HG03342 (cell line): ENCODE data around the gene TOM1L2.

Experiments used
- ATAC-seq: cut with Tn5 transposase; IDR thresholded peaks from one replicate; pipeline ENCODE4 v1.9.1; 2021; ENCODE audit warnings: mild to moderate bottlenecking, moderate library complexity; ENCODE audit not compliant: unreplicated experiment

The TOM1L2 gene

DNA sequence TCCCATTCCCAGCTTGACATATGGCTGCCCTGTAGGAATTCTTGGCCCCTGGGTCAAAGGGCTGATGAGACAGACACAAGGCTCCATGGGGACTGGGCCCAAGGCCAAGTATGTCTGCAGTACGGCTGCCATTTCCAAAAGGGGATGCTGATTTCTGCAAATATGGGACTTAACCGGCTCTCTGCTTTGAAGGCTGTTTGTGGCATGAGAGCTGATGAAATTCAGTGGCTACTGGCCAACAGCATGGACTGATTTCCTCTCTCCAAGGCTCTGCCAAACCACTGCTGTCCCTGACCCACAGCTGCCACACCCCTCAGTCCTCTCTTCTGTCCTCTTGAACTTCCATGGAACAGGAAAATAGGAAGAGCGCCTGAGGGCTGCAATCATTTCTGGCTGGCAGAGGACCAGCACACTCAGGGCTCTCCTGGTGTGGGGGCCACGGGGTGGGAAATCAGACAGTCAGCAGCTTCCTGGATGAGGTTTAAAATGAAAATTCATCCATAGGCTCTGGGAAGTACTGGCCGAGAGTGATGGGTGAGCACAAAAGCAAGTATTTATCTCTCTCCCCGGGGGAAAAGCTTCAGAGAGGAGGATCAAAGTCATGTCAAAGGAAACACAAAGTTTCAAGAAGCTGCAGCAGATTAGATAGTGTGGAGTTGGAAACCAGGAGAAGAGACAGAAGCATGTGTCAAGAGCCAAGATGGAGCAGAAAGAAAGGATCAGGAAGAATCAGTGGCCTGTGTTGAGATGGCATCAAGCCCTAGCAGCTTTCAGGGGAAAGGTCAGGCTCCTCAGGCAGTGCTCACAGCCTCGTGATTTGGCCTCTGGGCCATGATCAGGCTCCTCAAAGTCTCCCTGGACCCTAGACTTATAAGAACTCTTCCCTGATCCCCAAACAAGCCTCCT, 71.3 kb downstream of the TOM1L2 start:
- ATAC-seq: no peak

GRCh38 chr17:17899486-17899885, 72.7 kb downstream of the TOM1L2 start:
- ATAC-seq: no peak

DNA sequence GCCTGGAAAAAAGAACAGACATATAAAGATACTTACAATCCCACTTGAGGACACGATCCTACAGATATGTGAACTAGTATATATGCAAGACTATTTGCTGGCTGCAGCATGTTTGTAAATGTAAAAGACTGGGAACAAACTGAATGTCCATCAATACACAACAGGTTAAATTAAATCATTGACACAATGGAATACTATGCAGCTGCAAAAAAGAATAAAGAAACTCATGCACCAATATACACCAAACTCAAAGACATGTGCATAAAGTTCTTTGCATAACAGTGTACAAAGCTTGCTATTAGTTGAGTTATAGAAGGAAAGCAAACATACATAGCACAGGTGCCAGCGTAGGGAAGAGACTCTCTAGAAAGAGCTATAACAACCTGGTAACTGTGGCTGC, 73.5 kb downstream of the TOM1L2 start:
- ATAC-seq: no peak

DNA sequence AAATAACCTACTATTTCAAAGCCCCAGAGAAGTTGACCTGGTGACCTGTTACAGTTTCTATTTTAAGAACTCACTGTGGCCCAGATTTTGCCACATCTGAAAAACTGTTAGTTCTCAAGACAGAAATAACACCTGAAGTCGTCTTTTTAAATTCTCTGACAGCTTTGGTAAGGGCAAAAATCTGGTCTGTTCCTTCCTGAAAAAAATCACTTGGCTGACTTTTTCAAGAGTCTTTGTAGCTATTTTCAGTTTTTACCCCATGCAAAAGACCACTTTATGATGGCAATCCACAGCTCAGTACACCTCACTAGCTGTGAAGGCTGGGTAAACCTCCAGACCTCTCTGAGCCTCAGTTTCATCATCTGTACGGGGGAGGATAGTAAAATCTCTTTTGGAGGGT, 74.8 kb downstream of the TOM1L2 start:
- ATAC-seq: no peak

GRCh38 chr17:17896746-17897145, 75.5 kb downstream of the TOM1L2 start:
- ATAC-seq: no peak

DNA sequence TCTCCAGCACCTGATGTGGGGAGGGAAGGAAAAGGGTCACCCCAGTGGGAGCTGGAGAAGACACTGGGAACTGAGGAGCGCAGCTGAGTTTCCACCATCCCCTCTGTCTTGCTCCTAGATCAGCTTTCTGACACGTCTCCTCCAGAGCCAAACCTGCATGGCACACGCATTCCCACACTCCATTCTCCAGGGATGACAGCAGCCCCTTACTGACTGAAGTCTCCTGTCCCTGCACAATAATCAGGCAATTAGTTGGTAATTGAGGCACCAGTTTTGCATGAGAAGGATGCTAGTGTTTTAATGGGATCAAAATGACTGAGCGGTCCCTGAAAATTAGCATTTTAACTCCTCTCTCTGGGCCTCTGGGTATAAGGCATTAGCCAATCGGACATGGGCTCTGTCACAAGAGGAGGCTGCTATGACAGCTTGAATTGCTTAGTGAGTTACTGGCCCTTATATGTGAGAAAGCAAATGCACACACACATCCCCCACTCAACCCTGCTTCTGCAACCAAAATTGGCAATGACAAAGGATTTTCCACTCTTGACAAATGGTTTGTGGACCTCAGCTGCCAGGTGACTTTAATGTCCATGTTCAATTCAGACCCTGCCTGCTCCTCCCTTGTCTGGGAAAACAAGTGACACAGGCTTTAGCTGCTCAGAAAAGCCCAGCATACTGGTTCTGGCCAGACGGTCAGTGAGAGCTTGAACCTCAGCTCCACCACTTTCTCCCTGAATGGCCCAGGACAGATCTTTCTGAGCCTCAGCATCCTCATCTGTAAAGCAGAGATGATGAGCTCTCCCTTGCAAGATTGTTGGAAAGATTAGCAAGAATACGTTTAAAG, 78.2 kb downstream of the TOM1L2 start:
- ATAC-seq: no peak

DNA sequence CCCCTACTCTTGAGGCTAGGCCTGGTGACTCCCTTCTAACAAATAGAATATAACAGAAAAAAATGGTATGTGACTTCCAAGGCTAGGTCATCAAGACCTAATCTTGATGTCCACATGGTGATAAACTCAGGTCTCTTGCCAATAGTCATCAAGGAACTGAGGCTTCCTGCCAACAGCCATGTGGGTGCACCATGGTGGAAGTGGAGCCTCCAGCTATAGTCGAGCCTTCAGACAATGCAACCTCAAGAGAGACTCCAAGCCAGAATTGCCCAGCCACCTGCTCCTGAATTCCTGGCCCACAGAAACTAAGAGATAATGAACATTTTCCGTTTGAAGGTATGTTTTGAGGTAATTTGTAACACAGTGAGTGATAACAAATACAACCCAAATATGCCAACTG, 79.5 kb downstream of the TOM1L2 start:
- ATAC-seq: no peak

DNA sequence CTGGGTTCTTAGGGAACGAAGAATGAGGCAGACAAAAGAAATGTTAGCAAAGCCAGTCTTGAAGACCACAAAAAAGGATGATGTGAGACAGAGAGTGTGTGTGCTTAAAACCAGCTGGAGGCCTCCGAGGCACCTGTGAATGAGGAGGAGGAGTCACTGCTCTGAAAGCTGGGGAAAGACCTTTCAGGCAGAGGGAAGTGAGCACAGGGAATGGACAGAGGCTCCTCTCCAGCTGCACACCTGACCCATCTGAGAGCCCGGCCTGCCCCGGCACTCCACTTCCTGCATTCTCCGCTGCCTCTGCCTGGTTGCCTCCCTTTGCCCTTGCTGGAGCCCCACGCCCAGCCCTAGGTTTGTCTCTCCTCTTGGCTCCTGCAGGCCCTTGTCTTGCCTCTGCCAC, 80.2 kb downstream of the TOM1L2 start:
- ATAC-seq: no peak

- no peak for ATAC-seq
Measured at GRCh38 chr17:17890773-17891759, 81.1 kb downstream of the TOM1L2 start.

DNA sequence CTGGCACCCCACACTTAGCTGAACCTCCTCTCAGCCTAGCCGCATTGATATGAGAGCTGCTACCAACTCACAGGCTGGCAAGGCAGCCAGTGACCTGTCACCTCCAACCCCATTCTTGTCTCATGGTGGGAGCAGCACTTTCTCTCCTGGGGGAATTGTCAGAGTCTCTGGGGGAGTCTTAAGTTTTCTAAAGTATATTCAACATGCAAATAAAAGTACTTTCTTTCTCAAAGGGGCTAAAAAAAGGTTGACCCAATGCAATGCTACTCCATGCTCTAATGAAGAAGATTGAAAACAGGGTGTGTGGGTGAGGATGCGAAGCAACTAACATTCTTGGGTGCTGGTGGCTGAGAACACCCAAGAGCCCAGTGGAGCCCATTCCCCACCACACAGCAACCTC, 82.3 kb downstream of the TOM1L2 start:
- ATAC-seq: no peak

DNA sequence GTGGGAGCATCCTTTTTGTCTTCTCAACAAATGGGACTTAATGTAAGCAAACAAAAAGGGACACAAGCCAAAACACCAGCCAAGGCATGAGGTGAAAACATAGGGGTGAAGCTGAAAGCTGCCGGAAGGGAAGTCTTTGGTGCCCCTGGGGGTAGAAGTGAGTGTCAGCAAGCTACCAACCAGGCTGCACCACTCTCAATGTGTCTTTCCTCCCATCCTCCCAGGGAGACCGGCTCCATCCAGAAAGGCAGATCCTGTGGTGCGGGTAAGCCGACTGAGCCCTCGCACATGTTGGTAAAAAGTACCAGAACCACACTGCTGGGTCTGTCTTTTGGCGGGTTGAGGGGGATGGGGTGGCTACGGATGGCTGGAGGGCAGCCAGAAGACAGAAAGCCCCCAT, 83.4 kb downstream of the TOM1L2 start:
- no peak for ATAC-seq

DNA sequence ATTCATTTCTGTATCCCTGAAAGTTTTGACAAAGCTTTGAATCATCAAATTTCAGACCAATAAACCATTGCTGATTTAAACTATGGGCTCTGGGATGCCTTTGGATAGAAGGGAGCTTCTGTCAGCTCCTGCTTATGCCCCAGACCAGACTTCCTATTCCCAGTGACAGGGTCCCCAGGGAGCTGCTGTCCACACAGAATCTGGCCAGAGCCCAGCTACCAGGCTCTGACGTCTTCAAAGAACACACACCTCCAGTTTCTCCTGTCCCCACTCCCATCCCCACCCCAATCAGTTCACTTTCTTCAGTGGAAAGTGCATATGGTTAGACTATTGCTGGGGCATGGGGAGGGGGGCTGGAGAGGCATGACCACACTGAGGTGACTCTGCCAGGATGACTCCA, 83.8 kb downstream of the TOM1L2 start:
- no peak for ATAC-seq

DNA sequence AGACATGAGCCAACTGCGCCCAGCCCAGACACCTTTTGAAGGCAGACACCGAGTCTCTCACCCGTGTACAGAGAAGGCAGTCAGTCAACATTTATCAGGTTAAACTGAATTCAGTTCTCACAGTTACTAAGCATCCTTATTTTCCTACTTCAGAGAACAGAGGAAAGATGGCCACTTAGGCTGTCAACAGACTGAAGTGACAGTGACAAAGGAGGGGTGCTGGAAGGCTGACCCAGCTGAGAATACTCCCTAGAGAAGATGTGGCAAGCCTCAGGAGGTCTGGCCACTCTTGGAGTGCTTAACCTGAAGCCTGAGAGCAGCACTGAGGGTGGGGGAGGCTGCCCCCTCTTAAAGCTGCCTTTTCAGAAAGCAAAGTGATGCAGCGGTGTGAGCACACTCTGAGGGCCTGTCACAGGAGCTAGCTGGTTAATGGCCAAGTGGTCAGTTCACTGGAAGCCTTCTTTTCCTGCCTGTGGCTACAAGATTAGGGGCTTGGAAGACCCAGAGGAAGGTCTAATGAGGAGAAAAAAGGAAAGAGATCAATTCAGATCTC, 84.4 kb downstream of the TOM1L2 start:
- no peak for ATAC-seq

- ATAC-seq: no peak
Measured at GRCh38 chr17:17886726-17887125, 85.5 kb downstream of the TOM1L2 start.

DNA sequence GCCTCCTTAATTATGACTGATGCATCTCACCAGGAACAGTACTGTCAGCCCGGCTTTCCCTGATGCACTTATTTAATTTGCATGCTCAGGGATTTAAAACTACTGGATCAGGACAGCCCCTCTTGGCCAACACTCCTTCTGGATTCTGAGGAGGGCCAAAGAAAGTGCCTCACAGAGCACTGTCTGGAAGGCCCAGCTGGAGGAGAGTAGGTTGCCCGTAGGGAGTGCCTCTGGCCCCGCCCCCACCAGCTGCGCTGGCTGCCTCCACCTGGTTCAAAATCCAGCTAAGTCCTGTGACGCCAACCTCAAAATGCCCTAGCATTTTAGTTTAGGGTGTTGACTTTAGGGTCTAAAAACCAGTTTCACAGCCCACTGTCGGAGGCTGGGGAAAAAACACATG, 86.0 kb downstream of the TOM1L2 start:
- no peak for ATAC-seq

GRCh38 chr17:17884391-17885357, 87.5 kb downstream of the TOM1L2 start:
- ATAC-seq: no peak

- ATAC-seq: no peak
Measured at GRCh38 chr17:17883801-17884200, 88.4 kb downstream of the TOM1L2 start.

DNA sequence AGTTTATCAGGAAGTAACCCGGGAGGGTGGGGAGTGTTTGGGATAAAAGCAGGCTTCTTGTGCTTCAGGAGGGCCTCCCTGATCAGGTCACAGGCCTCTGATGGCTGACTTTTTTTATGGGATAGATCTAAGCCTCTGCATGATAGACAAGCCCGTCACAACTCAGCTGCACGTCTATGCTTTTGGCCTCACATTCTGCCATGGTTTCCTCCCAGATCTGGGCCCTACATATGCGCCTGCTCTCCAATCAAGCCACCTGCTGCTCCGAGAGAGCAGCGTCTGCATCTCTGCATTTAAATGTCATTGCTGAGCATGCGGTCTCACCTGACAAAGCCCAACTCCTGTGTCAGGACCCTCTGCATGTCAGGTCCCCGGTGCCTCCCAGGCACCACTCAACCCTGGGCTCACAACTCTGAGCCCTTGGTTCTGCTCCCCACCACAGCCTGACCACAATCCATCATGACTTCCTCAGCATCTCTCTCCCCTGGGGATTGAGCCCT, 90.1 kb downstream of the TOM1L2 start:
- no peak for ATAC-seq

DNA sequence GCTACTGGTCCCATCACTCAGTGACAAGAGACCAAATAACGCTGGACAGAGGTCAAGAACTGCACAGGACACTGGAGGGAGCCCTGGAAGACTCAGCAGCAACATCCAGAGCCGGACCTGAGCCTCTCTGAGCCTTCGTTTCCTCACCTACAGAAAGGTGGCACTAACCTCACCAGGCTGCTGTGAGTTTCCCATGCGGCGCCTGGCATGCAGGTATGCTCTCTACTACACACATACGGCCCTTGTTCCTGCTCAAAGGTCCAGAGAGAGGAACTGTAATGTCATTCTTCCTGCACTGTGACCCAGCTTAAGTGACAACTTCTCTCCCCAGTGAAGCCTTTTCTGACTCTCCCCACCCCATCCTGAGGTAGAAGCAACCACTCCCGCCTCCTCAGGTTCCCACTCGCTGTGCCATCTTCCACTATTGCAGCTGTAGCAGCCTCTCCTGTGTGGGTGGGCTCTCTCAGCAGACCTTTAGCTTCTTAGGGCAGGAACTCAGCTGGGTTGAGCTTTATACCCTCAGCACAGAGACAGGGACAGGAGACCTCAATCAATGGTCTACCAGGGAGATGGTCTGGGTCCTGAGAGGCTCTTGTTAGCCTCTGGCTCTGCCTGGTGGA, 91.5 kb downstream of the TOM1L2 start:
- ATAC-seq: no peak
